ENCODE results near the gene PCDH20. TPM values are rescaled to one million over a fixed set of nuclear protein-coding genes. Genes with fewer than 3 reads are reported as not detected.

Gene PCDH20
- total and polyA plus RNA-seq, 10 of the 15 experiments (the other 5 are each of a cell fraction or from before 2014, with no cell fraction given), result 0.03 TPM; not detected in 9

DNA sequence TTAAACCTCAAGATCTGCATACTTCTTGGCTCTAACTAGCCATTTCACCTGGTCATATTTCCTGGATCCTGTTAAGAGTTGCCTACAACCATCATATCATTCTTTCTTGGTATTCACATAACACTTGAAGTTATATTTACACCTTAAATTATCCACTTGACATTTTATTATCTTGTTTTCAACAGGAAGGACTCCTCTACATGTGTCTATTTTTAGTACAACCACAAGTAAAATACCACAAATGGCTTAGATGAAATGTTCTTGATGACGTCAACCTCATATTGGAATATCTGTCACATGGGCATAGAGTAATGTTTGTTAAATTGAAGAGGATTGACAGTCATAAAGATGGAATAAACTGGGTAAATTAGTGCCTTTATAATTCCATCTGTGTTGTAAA, 9.4 kb downstream of the PCDH20 start:
- Histone ChIP-seq H3K4me2 (ENCODE audit: control insufficient read depth, insufficient read depth) (no peak overlapping the region), H3K9ac (ENCODE audit: control insufficient read depth, insufficient read depth, low read length) (no peak overlapping the region), H3K79me2 (ENCODE audit: control insufficient read depth, insufficient read depth, low read length) (no peaks in the 10 kb centered on the region), H3K27me3 (replicated peaks in 1 of 2; ENCODE audit: control insufficient read depth in 2 of 2, insufficient read depth in 2 of 2, low read length in 1 of 2) (no peaks in the 10 kb centered on the region), H3K27ac (ENCODE audit: control insufficient read depth, insufficient read depth) (no peak overlapping the region), H3K4me1 (ENCODE audit: control insufficient read depth, insufficient read depth, low read length) (no peaks in the 10 kb centered on the region), H4K20me1 (ENCODE audit: control insufficient read depth, insufficient read depth) (no peaks in the 10 kb centered on the region), H3K36me3 (ENCODE audit: control insufficient read depth in 2 of 2, insufficient read depth in 2 of 2, low read length in 1 of 2) (no peaks in the 10 kb centered on the region), H3K4me3 (no peak overlapping the region), H2AFZ (ENCODE audit: control insufficient read depth, low read depth, low read length) (no peak overlapping the region), H3K9me3 (replicated peaks; ENCODE audit: control insufficient read depth, insufficient read depth, low read length) (no peaks in the 10 kb centered on the region)
- POLR2A ChIA-PET, result no interaction called here
- FAIRE-seq (no peak), DNase-seq (ENCODE audit: low read depth, low spot score) (no peak), ATAC-seq (no peak)
- TF ChIP-seq SMAD1 (IDR thresholded peaks at IDR 0.05; ENCODE audit: low read depth, partially characterized antibody) (no peak), MTA2 (IDR thresholded peaks at IDR 0.05; ENCODE audit: low read depth) (no peak), SP1 (IDR thresholded peaks at IDR 0.05; ENCODE audit: low read depth, low read length) (no peak), STAT3 (IDR thresholded peaks at IDR 0.05; ENCODE audit: low read depth, low read length) (no peak), PAX8 (IDR thresholded peaks at IDR 0.05) (no peak), SRF (IDR thresholded peaks at IDR 0.05; ENCODE audit: low read depth in 2 of 2, low read length in 2 of 2) (no peak), FOXM1 (IDR thresholded peaks at IDR 0.05; ENCODE audit: low read depth, low read length) (no peak), GATAD2B (conservative IDR thresholded peaks at IDR 0.05; ENCODE audit: low read depth) (no peak), PAX5 (IDR thresholded peaks at IDR 0.05; ENCODE audit: borderline replicate concordance, low read depth, low read length) (no peak), CHD4 (IDR thresholded peaks at IDR 0.05) (no peak), TBL1XR1 (IDR thresholded peaks at IDR 0.05; ENCODE audit: low read depth, low read length) (no peak), ZNF384 (IDR thresholded peaks at IDR 0.05; ENCODE audit: borderline replicate concordance, low read depth, low read length) (no peak), NFIC (IDR thresholded peaks at IDR 0.05; ENCODE audit: low read depth, low read length) (no peak), HCFC1 (IDR thresholded peaks at IDR 0.05; ENCODE audit: low read length) (no peak), BMI1 (IDR thresholded peaks at IDR 0.05; ENCODE audit: borderline replicate concordance) (no peak)
- TF ChIP-seq, protein P1, sequence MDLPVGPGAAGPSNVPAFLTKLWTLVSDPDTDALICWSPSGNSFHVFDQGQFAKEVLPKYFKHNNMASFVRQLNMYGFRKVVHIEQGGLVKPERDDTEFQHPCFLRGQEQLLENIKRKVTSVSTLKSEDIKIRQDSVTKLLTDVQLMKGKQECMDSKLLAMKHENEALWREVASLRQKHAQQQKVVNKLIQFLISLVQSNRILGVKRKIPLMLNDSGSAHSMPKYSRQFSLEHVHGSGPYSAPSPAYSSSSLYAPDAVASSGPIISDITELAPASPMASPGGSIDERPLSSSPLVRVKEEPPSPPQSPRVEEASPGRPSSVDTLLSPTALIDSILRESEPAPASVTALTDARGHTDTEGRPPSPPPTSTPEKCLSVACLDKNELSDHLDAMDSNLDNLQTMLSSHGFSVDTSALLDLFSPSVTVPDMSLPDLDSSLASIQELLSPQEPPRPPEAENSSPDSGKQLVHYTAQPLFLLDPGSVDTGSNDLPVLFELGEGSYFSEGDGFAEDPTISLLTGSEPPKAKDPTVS (IDR thresholded peaks at IDR 0.05; ENCODE audit: low read depth, low read length), result no peak
- SMC1A ChIA-PET (ENCODE audit: uncharacterized antibody, unreplicated experiment), result interaction anchor here (0.8 to 1.6 kb wide), 2 partner anchors 32 to 779 kb away, joined by 3 to 5 read pairs; no protein-coding TSS in a partner anchor
- CTCF ChIA-PET, result interaction anchor here (0.7 to 0.9 kb wide), 2 partner anchors 121 to 954 kb away, joined by 3 read pairs; no protein-coding TSS in a partner anchor
- BruUV-seq (replicated peaks), result no TSS peak
- WGBS (ENCODE audit: insufficient coverage, insufficient replicate concordance, low lambda C conversion rate, missing lambda C conversion rate), result 0% methylated on average over 1 of the region's 1 CpG
- RAD21 ChIA-PET (ENCODE audit: unreplicated experiment), result no interaction called here
- in situ Hi-C loops (cut with MboI), result loop anchor here (25.0 kb wide), 1 partner anchor 944 kb away; no protein-coding TSS in a partner anchor
- intact Hi-C loops (cut with micrococcal nuclease; ENCODE audit: unreplicated experiment), result loop anchor here (10.0 kb wide), 1 partner anchor 271 kb away; no protein-coding TSS in a partner anchor
